Ishikawa (cell line): ENCODE measurements around the gene PEDS1.

Experiments used
- CEBPB ChIP-seq: IDR thresholded peaks from 2 replicates; pipeline ENCODE4 v1.6.1; 2012
- CREB1 ChIP-seq: IDR thresholded peaks from 2 replicates; pipeline ENCODE4 v1.6.1; 2012; ENCODE audit warnings: low read depth
- EGR1 ChIP-seq: IDR thresholded peaks from 2 replicates; pipeline ENCODE4 v1.6.1; 2012
- EP300 ChIP-seq: IDR thresholded peaks from 2 replicates; pipeline ENCODE4 v1.6.1; 2012; ENCODE audit warnings: borderline replicate concordance
- FOXM1 ChIP-seq: IDR thresholded peaks from 2 replicates; pipeline ENCODE4 v1.6.1; 2012; ENCODE audit warnings: low read depth, borderline replicate concordance
- MAX ChIP-seq: IDR thresholded peaks from 2 replicates; pipeline ENCODE4 v1.6.1; 2012
- NFIC ChIP-seq: IDR thresholded peaks from 2 replicates; pipeline ENCODE4 v1.6.1; 2012
- RAD21 ChIP-seq: IDR thresholded peaks from 2 replicates; pipeline ENCODE4 v1.6.1; 2012; ENCODE audit warnings: low read depth
- REST ChIP-seq: IDR thresholded peaks from 2 replicates; pipeline ENCODE4 v1.6.1; 2012; ENCODE audit warnings: low read depth, mild to moderate bottlenecking
- TAF1 ChIP-seq: IDR thresholded peaks from 2 replicates; pipeline ENCODE4 v1.6.1; 2012; ENCODE audit warnings: low read depth, mild to moderate bottlenecking
- TCF12 ChIP-seq: IDR thresholded peaks from 2 replicates; pipeline ENCODE4 v1.6.1; 2012; ENCODE audit warnings: low read depth
- TEAD4 ChIP-seq: IDR thresholded peaks from 2 replicates; pipeline ENCODE4 v1.6.1; 2012
- USF1 ChIP-seq: IDR thresholded peaks from 2 replicates; pipeline ENCODE4 v1.6.1; 2012
- YY1 ChIP-seq: IDR thresholded peaks from 2 replicates; pipeline ENCODE4 v1.6.1; 2012; ENCODE audit warnings: low read depth
- ZBTB7A ChIP-seq: IDR thresholded peaks from 2 replicates; pipeline ENCODE4 v1.6.1; 2012; ENCODE audit warnings: low read depth

PEDS1 gene

GRCh38 chr20:50142812-50143211 lies 10.7 kb downstream of the PEDS1 start:
- no peak for TF ChIP-seq CREB1
- no peak for TF ChIP-seq EP300
- TF ChIP-seq TEAD4 = no peak
- no peak for TF ChIP-seq FOXM1
- no peak for TF ChIP-seq TCF12
- TF ChIP-seq TAF1 = no peak
- no peak for TF ChIP-seq USF1
- no peak for TF ChIP-seq CEBPB
- TF ChIP-seq RAD21 = no peak
- no peak for TF ChIP-seq YY1
- TF ChIP-seq NFIC = no peak
- no peak for TF ChIP-seq ZBTB7A
- no peak for TF ChIP-seq REST
- TF ChIP-seq MAX = no peak
- no peak for TF ChIP-seq EGR1

GRCh38 chr20:50141811-50142561 lies 11.5 kb downstream of the PEDS1 start:
- TF ChIP-seq TAF1 (no peak), EP300 (no peak), TCF12 (no peak), USF1 (no peak), RAD21 (no peak)

- no peak for TF ChIP-seq NFIC
- TF ChIP-seq TAF1 = no peak
- no peak for TF ChIP-seq USF1
- TF ChIP-seq CEBPB = no peak
- TF ChIP-seq EGR1 = no peak
- TF ChIP-seq EP300 = no peak
- no peak for TF ChIP-seq YY1
- no peak for TF ChIP-seq RAD21
- no peak for TF ChIP-seq MAX
- TF ChIP-seq ZBTB7A = no peak
- TF ChIP-seq TEAD4 = no peak
- no peak for TF ChIP-seq REST
- TF ChIP-seq FOXM1 = no peak
- TF ChIP-seq TCF12 = no peak
- no peak for TF ChIP-seq CREB1
These were observed 12.4 kb downstream of the PEDS1 start for GRCh38 chr20:50141018-50141675.

GRCh38 chr20:50140339-50140859 lies 13.1 kb downstream of the PEDS1 start:
- TF ChIP-seq USF1 (no peak), EGR1 (no peak), NFIC (no peak), REST (no peak), TCF12 (no peak)
